ENCODE results near the gene GRHPR. TPM values are rescaled to one million over a fixed set of nuclear protein-coding genes. Genes with fewer than 3 reads are reported as not detected.
"Not testable (repeated sequence)": the region's sequence is repeated elsewhere in the genome, so short reads cannot be mapped to it uniquely, and the experiment has no call there.

The GRHPR gene
- total RNA-seq, 1 donor from 2014 or later = 84.3 TPM

DNA sequence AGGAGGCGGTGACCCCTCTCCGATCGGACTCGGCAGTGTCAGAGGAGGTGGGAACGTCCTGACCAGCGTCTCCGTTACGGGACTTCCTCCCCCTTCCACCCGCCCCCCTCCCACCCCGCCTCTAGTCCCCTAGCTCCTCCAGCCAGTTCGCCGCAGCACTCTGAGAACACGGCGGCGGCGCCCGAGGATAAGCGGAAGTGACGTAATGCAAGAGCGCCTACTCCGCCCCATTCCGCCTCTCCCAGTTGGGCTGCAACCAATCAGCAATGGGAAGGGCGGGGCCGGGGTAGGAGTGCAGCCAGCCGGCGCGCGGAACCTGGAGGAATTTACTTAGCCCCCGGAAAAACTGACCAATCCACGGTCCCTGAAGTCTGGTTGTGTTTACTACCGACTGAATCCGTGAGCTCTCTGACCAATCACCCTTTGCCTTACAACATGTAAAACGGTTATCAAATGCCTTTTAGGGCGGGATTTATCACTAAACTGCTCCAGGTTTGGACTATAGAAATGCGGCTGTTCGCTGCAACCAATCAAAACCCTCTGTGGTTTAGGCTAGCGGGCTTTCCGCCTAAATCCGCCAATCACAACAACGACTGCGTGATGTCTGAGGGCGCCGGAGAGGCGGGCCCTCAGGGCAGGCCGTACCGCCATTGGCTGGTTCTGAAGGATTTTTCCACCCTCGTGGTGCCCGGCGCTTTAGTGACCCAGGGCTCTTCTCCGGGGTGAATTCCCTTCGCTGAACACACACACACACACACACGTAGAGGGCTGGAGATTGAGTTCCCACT is 42.9 kb downstream of the GRHPR start, which contains the start of gene ZBTB5:
TSS of gene ZBTB5 (minus strand) at position 202 of the 788 bp plus-strand sequence. CDS start 22,899 bp downstream, outside the sequence.
- Mint-ChIP-seq H3K4me1 (ENCODE audit: low read depth) (peaks cover 36% of the 10 kb centered on the region), H3K4me3 (ENCODE audit: unreplicated experiment) (peak within 1 kb of the TSS; percentile 94), H3K36me3 (ENCODE audit: low read depth) (no peaks in the 10 kb centered on the region), H3K27ac (ENCODE audit: unreplicated experiment) (peak within 1 kb of the TSS; percentile 99), H3K27me3 (ENCODE audit: low read depth) (no peaks in the 10 kb centered on the region), H3K9me3 (ENCODE audit: low read depth) (no peaks in the 10 kb centered on the region)
- DNase-seq (ENCODE audit: low spot score) = peak; percentile 100
- TF ChIP-seq, protein P1, sequence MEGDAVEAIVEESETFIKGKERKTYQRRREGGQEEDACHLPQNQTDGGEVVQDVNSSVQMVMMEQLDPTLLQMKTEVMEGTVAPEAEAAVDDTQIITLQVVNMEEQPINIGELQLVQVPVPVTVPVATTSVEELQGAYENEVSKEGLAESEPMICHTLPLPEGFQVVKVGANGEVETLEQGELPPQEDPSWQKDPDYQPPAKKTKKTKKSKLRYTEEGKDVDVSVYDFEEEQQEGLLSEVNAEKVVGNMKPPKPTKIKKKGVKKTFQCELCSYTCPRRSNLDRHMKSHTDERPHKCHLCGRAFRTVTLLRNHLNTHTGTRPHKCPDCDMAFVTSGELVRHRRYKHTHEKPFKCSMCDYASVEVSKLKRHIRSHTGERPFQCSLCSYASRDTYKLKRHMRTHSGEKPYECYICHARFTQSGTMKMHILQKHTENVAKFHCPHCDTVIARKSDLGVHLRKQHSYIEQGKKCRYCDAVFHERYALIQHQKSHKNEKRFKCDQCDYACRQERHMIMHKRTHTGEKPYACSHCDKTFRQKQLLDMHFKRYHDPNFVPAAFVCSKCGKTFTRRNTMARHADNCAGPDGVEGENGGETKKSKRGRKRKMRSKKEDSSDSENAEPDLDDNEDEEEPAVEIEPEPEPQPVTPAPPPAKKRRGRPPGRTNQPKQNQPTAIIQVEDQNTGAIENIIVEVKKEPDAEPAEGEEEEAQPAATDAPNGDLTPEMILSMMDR (IDR thresholded peaks at IDR 0.05) = no peak

DNA sequence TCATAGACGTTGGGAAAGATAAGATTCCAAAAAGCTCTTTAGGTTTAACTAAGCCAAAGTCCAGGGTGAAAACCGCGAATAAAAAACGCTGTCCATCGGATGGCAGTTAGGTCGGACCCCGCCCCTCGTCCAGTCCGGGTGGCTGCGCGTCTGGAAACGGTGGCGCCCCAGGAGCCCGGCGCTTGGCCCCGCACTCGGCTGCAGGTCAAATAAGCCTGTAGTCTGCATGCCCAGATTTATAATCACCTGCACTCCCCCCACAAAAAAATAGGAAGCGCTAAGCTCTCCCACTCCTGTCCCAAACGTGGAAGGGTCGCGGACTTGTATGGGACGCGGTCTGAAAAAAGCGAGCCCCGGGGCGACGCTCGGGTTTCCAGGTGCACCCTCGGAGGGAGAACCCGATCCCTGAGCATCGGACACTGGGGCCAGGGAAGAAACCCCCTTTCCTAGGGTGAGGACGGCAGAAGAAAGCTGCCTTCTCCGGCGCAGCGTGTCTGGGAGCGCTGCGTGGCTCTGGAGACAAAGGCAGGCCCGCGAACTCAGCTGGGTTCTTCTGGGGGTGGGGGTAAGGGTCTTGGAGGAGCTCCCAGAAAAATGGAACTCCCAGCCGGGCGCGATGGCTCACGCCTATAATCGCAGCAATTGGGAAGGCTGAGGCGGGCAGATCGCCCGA is 43.7 kb downstream of the GRHPR start:
- Mint-ChIP-seq H3K4me1 (ENCODE audit: low read depth) (peaks cover 34% of the 10 kb centered on the region), H3K9me3 (ENCODE audit: low read depth) (no peaks in the 10 kb centered on the region), H3K4me3 (ENCODE audit: unreplicated experiment) (peak overlapping the region; percentile 94), H3K27ac (ENCODE audit: unreplicated experiment) (peak overlapping the region; percentile 99), H3K36me3 (ENCODE audit: low read depth) (no peaks in the 10 kb centered on the region), H3K27me3 (ENCODE audit: low read depth) (no peaks in the 10 kb centered on the region)
- TF ChIP-seq, protein P1 (IDR thresholded peaks at IDR 0.05) = peak; percentile 23
- no peak for DNase-seq (ENCODE audit: low spot score)

DNA sequence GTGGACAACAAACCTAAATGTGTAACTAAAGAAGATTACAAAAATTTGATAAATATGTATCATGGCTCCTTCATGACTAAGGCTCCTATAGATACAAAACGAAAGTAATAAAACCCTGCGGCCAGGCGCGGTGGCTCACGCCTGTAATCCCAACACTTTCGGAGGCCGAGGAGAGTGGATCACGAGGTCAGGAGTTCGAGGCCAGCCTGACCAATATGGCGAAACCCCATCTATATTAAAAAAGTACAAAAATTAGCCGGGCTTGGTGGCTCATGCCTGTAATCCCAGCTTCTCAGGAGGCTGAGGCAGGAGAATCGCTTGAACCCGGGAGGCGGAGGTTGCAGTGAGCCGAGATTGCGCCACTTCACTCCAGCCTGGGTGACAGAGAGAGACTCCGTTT is 45.0 kb downstream of the GRHPR start:
- peaks cover 38% of the 10 kb centered on the region for H3K4me1 Mint-ChIP-seq (ENCODE audit: low read depth)
- not testable (repeated sequence) for H3K4me3 Mint-ChIP-seq (ENCODE audit: unreplicated experiment); H3K27ac Mint-ChIP-seq (ENCODE audit: unreplicated experiment); DNase-seq (ENCODE audit: low spot score); H3K9me3 Mint-ChIP-seq (ENCODE audit: low read depth); H3K27me3 Mint-ChIP-seq (ENCODE audit: low read depth); H3K36me3 Mint-ChIP-seq (ENCODE audit: low read depth)

DNA sequence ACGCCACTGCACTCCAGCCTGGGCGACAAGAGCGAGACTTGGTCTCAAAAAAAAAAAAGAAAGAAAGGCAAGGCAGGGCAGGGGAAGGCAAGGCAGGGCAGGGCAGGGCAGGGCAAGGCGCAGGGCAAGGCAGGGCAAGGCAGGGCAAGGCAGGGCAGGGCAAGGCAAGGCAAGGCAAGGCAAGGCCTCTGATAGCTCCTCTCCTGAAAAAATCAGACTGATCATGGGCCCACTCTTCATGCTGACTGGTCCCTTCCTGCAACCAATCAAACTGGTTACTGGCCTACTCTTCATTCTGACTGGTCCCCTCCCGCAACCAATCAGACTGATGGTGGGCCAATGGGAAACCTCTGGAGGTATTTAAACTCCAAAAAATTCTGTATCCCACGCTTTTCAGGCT is 46.1 kb downstream of the GRHPR start:
- DNase-seq (ENCODE audit: low spot score) = no peak
- Mint-ChIP-seq H3K4me3 (ENCODE audit: unreplicated experiment) (no peak overlapping the region), H3K36me3 (ENCODE audit: low read depth) (no peaks in the 10 kb centered on the region), H3K27ac (ENCODE audit: unreplicated experiment) (no peak overlapping the region), H3K4me1 (ENCODE audit: low read depth) (peaks cover 29% of the 10 kb centered on the region), H3K27me3 (ENCODE audit: low read depth) (no peaks in the 10 kb centered on the region), H3K9me3 (ENCODE audit: low read depth) (no peaks in the 10 kb centered on the region)
- TF ChIP-seq, protein P1 (IDR thresholded peaks at IDR 0.05) = no peak

DNA sequence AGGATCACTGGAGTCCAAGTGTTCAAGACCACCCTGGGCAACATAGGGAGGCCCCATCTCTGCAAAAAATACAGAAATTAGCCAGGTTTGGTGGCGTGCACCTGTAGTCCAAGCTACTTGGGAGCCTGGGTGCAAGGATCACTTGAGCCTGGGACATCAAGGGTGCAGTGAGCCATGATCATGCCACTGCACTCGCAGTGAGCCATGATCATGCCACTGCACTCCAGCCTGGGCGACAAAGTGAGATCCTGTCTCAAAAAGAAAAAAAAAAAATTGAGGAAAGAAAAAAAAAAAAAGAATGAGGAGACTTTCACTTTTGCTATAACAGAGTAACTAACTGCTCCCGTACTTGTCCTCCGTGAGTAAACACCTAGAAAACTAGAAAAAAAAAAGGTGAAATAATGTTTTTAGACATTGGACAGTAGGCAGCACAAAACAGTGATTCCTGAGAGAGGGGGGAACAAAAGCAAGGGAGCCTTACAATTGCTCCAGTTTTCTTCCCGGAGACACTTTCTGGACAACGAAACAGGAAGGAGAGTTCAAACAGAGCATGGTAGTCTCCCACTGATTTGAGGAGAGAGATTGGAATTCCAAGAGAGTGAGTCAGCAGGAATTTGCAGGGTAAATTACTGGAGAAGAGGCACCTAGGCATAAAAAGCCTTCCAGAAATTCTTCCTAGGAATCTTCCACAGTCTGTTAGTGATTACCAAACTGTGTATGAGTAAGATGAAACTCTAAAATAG is 49.6 kb downstream of the GRHPR start:
- no peaks in the 10 kb centered on the region for H3K36me3 Mint-ChIP-seq (ENCODE audit: low read depth)
- peak overlapping the region; percentile 69 for H3K4me3 Mint-ChIP-seq (ENCODE audit: unreplicated experiment)
- H3K9me3 Mint-ChIP-seq (ENCODE audit: low read depth) = peaks cover 8% of the 10 kb centered on the region
- peaks cover 14% of the 10 kb centered on the region for H3K4me1 Mint-ChIP-seq (ENCODE audit: low read depth)
- no peak for DNase-seq (ENCODE audit: low spot score)
- TF ChIP-seq, protein P1 (IDR thresholded peaks at IDR 0.05) = no peak
- peak overlapping the region; percentile 95 for H3K27ac Mint-ChIP-seq (ENCODE audit: unreplicated experiment)
- peaks cover 4% of the 10 kb centered on the region for H3K27me3 Mint-ChIP-seq (ENCODE audit: low read depth)

DNA sequence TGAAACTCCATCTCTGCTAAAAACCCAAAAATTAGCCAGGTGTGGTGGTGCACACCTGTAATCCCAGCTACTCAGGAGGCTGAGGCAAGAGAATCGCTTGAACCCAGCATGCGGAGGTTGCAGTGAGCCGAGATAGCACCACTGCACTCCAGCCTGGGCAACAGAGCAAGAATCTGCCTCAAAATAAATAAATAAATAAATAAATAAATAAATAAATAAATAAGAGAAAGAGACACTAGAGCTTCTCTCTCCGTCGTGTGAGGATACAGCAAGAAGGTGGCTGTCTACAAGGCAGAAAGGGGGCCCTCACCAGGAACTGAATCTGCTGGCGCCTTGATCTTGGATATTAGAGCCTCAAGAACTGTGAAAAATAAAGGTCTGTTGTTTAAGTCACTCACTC is 51.5 kb downstream of the GRHPR start:
- not testable (repeated sequence) for H3K27me3 Mint-ChIP-seq (ENCODE audit: low read depth); H3K4me3 Mint-ChIP-seq (ENCODE audit: unreplicated experiment); H3K27ac Mint-ChIP-seq (ENCODE audit: unreplicated experiment); H3K9me3 Mint-ChIP-seq (ENCODE audit: low read depth); H3K36me3 Mint-ChIP-seq (ENCODE audit: low read depth); DNase-seq (ENCODE audit: low spot score)
- peaks cover 14% of the 10 kb centered on the region for H3K4me1 Mint-ChIP-seq (ENCODE audit: low read depth)
